ENCODE data around the gene NETO1. TPM values are rescaled to one million over a fixed set of nuclear protein-coding genes. Genes with fewer than 3 reads are reported as not detected.

The NETO1 gene
- total RNA-seq, 4 donors from 2014 or later = 0.39 to 2.8 (median 0.54) TPM; not detected in 1

- Histone ChIP-seq H3K36me3 (no peaks in the 10 kb centered on the region), H3K27me3 (no peaks in the 10 kb centered on the region), H3K4me3 (replicated peaks in 1 of 3) (no peak overlapping the region), H3K9me3 (no peaks in the 10 kb centered on the region), H3K4me1 (no peaks in the 10 kb centered on the region), H3K27ac (no peak overlapping the region)
- intact Hi-C loops (cut with DNase I) = no loop called here
- TF ChIP-seq POLR2A (IDR thresholded peaks at IDR 0.05) (no peak), CTCF (IDR thresholded peaks at IDR 0.05) (no peak)
- WGBS, 2 donors = 70 to 74% methylated on average over 4 of the region's 4 CpGs
- DNase-seq = no peak
Observed at GRCh38 chr18:72899338-72899737, 31.6 kb upstream of the NETO1 start.

- H3K27ac ChIP-seq = no peak overlapping the region
- no peak for DNase-seq
- WGBS, 2 donors = 53 to 63% methylated on average over 3 of the region's 3 CpGs
- TF ChIP-seq POLR2A (IDR thresholded peaks at IDR 0.05) (no peak), CTCF (IDR thresholded peaks at IDR 0.05) (no peak)
- no peaks in the 10 kb centered on the region for H3K36me3 ChIP-seq
- no peaks in the 10 kb centered on the region for H3K4me1 ChIP-seq
- no peaks in the 10 kb centered on the region for H3K9me3 ChIP-seq
- no peak overlapping the region for H3K4me3 ChIP-seq (replicated peaks in 1 of 3)
- intact Hi-C loops (cut with DNase I) = no loop called here
- H3K27me3 ChIP-seq = no peaks in the 10 kb centered on the region
Observed at GRCh38 chr18:72898870-72899269, 31.1 kb upstream of the NETO1 start.

DNA sequence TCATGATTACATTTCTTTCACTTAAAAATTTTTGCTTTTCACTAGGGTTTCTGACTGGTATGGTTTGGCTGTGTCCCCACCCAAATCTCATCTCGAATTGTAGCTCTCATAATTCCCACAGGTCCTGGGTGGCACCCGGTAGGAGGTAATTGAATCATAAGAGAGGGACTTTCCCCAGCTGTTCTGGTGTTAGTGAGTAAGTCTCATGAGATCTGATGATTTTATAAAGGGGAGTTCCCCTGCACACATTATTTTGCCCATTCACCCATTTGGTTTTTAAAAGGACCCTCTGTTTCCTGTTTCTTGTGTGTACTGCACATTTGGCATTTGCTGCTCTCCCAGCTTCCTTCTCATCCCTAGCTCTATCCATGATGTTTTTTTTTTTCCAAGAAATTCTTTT lies 27.8 kb upstream of the NETO1 start:
- Histone ChIP-seq H3K27ac (no peak overlapping the region), H3K4me3 (replicated peaks in 1 of 3) (no peak overlapping the region), H3K4me1 (no peaks in the 10 kb centered on the region), H3K9me3 (no peaks in the 10 kb centered on the region), H3K36me3 (no peaks in the 10 kb centered on the region), H3K27me3 (no peaks in the 10 kb centered on the region)
- TF ChIP-seq CTCF (IDR thresholded peaks at IDR 0.05) (no peak), POLR2A (IDR thresholded peaks at IDR 0.05) (no peak)
- no peak for DNase-seq
- intact Hi-C loops (cut with DNase I) = no loop called here
- 65 to 81% methylated on average over 2 of the region's 2 CpGs for WGBS, 2 donors

GRCh38 chr18:72878561-72878960 lies 10.8 kb upstream of the NETO1 start:
- Histone ChIP-seq H3K4me1 (no peaks in the 10 kb centered on the region), H3K27ac (no peak overlapping the region), H3K4me3 (replicated peaks in 1 of 3) (no peak overlapping the region), H3K36me3 (no peaks in the 10 kb centered on the region), H3K27me3 (no peaks in the 10 kb centered on the region), H3K9me3 (no peaks in the 10 kb centered on the region)
- DNase-seq = no peak
- 73 to 75% methylated on average over 3 of the region's 3 CpGs for WGBS, 2 donors
- TF ChIP-seq POLR2A (IDR thresholded peaks at IDR 0.05) = no peak
- TF ChIP-seq CTCF (IDR thresholded peaks at IDR 0.05) = no peak
- intact Hi-C loops (cut with DNase I) = no loop called here

DNA sequence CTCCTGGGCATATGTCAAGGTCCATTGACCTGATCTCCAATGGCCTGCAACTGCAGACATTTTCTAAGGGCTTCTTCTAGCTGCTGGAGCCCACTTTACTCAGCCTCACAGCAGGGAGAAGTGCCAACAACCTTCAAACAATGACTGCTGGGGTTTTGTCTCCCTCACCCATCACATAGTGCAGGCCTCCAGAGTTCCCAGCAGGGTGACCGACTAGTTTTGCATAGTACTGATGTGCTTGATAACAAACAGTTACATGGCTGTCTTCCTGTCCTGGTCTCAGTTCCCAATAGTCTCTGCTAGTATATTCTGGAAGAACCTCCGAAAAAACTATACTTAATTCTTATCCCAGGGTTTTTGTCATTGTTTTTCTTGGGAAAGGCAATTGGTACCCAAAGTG lies 10.4 kb upstream of the NETO1 start:
- intact Hi-C loops (cut with DNase I) = no loop called here
- Histone ChIP-seq H3K4me3 (replicated peaks in 1 of 3) (no peak overlapping the region), H3K36me3 (no peaks in the 10 kb centered on the region), H3K9me3 (no peaks in the 10 kb centered on the region), H3K4me1 (no peaks in the 10 kb centered on the region), H3K27ac (no peak overlapping the region), H3K27me3 (no peaks in the 10 kb centered on the region)
- DNase-seq = no peak
- WGBS, 2 donors = 57 to 77% methylated on average over 2 of the region's 2 CpGs
- no peak for TF ChIP-seq POLR2A (IDR thresholded peaks at IDR 0.05)

DNA sequence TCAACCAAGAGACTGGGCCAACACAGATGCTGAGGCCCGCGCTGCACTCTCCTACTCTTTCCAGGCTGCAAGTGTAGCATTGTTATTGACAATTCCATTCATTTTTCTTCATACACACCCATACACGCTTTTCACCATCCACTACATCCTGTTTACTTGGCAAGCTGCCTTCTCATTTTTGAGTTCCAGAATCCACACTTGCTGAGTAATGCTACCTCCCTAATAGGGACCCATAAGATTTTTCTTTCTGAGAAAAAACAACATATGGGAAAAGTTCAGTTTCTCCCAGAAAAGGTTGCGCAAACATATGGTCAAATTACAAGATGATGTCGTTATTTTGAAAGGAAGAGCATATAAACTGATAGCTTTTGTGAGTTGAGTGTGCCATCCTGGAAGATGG lies 3.3 kb upstream of the NETO1 start:
- no peak overlapping the region for H3K27ac ChIP-seq
- no peaks in the 10 kb centered on the region for H3K4me1 ChIP-seq
- H3K36me3 ChIP-seq = no peaks in the 10 kb centered on the region
- H3K4me3 ChIP-seq (replicated peaks in 1 of 3) = no peak overlapping the region
- WGBS, 2 donors = 60 to 70% methylated on average over 5 of the region's 5 CpGs
- intact Hi-C loops (cut with DNase I) = no loop called here
- no peaks in the 10 kb centered on the region for H3K27me3 ChIP-seq
- DNase-seq = no peak
- H3K9me3 ChIP-seq = no peaks in the 10 kb centered on the region
- TF ChIP-seq POLR2A (IDR thresholded peaks at IDR 0.05) (no peak), CTCF (IDR thresholded peaks at IDR 0.05) (no peak)
